GM21423 (cell line): ENCODE data around the gene IFT122.

Experiments
- ATAC-seq: cut with Tn5 transposase; IDR thresholded peaks from one replicate; pipeline ENCODE4 v1.9.1; 2021; ENCODE audit warnings: mild to moderate bottlenecking, moderate library complexity; ENCODE audit not compliant: unreplicated experiment

The IFT122 gene

DNA sequence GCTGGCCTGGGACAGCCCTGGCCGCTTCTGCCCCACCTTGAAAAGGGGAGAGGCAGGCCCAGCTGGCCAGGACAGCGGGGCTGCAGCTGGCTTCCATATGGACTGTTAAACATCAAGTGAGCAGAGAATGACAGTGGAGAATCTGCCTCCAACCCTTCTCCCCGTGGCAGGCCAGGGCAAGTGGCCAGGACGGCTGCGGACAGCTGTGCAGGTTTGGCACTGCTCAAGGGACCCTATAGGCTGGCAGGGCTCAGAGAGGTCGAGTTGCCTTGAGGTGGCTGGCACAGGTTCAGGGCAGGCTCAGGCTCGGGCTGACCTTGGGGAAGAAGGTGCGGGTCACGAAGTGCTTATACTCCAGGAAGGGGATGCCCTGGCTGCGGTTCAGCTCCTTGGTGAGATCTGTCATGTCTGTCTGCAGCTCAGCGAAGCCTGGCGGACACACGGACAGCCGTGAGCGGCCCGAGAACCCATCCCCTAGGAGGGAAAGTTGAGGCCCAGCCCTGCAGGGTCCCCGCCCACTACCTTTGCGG, 127.2 kb downstream of the IFT122 start:
- no peak for ATAC-seq

DNA sequence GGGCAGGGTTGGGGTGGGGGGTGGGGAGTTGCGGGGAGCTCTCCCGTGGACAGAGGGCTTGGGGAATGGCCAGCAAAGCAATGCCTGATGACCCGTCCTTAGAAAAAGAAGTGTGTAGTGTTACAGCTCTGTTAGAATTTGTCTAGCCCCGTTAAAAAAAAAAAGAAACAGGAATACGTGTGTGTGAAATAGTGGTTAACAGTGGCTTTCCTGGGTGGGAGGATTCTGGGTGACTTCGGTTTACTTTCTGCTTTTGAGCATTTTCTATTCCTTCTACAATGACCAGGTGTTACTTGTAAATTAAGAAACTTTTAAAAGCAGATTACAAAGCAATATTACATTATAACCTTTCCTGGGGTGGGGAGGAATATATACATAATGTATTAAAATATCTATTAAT, 127.9 kb downstream of the IFT122 start:
- no peak for ATAC-seq

DNA sequence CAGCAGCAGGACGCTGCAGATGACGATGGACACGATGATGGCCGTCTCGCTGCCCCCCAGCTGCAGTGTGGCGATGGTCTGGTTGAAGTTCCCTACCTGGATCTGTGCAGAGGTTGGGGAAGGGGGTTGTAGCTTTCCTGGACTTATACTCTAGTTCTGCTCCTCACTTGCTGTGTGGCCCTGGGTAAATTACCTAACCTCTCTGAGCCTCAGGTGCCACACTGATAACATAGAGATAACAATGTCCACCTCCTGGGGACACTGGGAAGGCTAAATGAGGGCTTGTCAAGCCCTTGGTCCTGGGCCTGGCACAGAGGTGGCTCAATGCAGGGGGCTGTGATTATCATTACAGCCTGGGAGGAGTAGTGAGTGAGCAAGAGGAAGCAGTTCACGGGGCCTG, 129.8 kb downstream of the IFT122 start:
- ATAC-seq, result no peak
